Activated B cell treated with CpG ODN at 0.5 μM for 24 hours (primary cell): ENCODE data around the gene CHD6. TPM values are rescaled to one million over a fixed set of nuclear protein-coding genes. Genes with fewer than 3 reads are reported as not detected.

Experiments
- ATAC-seq: fragments of 200-7000 bp; cut with Tn5 transposase; one replicate; pipeline ENCODE4 v1.10.0; 2021; ENCODE audit warnings: low read depth, mild to moderate bottlenecking, moderate library complexity
- CTCF ChIA-PET: fragments of 350-600 bp; sonication (Branson Sonifier 250); formaldehyde crosslinking; loops from one replicate; lab custom pipeline; 2021; ENCODE audit warnings: antibody characterized with exemption; lab: Charles Lee
- POLR2A ChIA-PET: fragments of 350-600 bp; sonication (Branson Sonifier 250); formaldehyde crosslinking; loops from one replicate; lab custom pipeline; 2021; ENCODE audit warnings: antibody characterized with exemption; lab: Charles Lee
- DNase-seq: peaks from one replicate; pipeline ENCODE4 v3.0.0; 2022
- H3K27ac Mint-ChIP-seq: one replicate; pipeline ENCODE4 v1.8.0; 2020; ENCODE audit warnings: mixed read lengths
- H3K27me3 Mint-ChIP-seq: one replicate; pipeline ENCODE4 v1.8.0; 2021; ENCODE audit warnings: mixed read lengths
- H3K36me3 Mint-ChIP-seq: one replicate; pipeline ENCODE4 v1.8.0; 2021; ENCODE audit warnings: low read depth, mixed read lengths
- H3K4me1 Mint-ChIP-seq: one replicate; pipeline ENCODE4 v1.8.0; 2021; ENCODE audit warnings: mixed read lengths
- H3K4me3 Mint-ChIP-seq: one replicate; pipeline ENCODE4 v1.8.0; 2020; ENCODE audit warnings: mild to moderate bottlenecking, mixed read lengths
- H3K9me3 Mint-ChIP-seq: one replicate; pipeline ENCODE4 v1.8.0; 2020; ENCODE audit warnings: mixed read lengths
- intact Hi-C: fragments of 100-400 bp; cut with micrococcal nuclease; formaldehyde crosslinking; loops from one replicate; pipeline ENCODE4 v1.15.1; 2024
- total RNA-seq: library from RNA; stranded (reverse); gene quantifications from 2 replicates; pipeline ENCODE4 v1.2.3, GENCODE V29; 2022
- TF ChIP-seq, protein P1 (sequence below): fragments of 200-600 bp; IDR thresholded peaks from one replicate; pipeline ENCODE4 v1.8.0; 2022; ENCODE audit warnings: antibody characterized with exemption, mild to moderate bottlenecking

CHD6 gene
- total RNA-seq, 1 donor from 2014 or later, result 59.9 TPM

DNA sequence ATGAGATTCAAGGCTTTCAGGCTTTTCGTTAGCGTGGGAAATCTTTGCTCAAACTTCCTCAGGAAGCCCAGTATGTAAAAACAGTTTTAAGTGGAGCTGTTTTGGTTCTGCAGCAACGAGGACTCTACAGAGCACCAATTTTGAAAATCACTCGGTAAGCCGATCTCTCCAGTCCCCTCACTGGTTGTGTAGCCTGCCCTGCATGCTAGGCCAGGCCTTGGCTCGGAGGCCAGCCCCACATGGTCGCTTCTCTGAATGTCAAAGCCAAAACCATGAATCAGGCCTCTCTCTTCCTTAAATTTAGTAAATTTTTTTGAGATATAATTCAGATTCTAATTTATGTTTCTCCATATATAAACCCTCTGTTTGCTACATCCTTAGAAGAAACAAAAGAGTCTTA is 108.0 kb downstream of the CHD6 start:
- TF ChIP-seq, protein P1, sequence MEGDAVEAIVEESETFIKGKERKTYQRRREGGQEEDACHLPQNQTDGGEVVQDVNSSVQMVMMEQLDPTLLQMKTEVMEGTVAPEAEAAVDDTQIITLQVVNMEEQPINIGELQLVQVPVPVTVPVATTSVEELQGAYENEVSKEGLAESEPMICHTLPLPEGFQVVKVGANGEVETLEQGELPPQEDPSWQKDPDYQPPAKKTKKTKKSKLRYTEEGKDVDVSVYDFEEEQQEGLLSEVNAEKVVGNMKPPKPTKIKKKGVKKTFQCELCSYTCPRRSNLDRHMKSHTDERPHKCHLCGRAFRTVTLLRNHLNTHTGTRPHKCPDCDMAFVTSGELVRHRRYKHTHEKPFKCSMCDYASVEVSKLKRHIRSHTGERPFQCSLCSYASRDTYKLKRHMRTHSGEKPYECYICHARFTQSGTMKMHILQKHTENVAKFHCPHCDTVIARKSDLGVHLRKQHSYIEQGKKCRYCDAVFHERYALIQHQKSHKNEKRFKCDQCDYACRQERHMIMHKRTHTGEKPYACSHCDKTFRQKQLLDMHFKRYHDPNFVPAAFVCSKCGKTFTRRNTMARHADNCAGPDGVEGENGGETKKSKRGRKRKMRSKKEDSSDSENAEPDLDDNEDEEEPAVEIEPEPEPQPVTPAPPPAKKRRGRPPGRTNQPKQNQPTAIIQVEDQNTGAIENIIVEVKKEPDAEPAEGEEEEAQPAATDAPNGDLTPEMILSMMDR, result no peak
- ATAC-seq (no peak), DNase-seq (no peak)
- H3K27ac Mint-ChIP-seq, result no peak overlapping the region
- no peaks in the 10 kb centered on the region for H3K27me3 Mint-ChIP-seq
- ChIA-PET CTCF (no interaction called here), POLR2A (no interaction called here)
- no peak overlapping the region for H3K4me3 Mint-ChIP-seq
- intact Hi-C loops, result no loop called here
- H3K9me3 Mint-ChIP-seq, result peaks cover 8% of the 10 kb centered on the region
- peaks cover 81% of the 10 kb centered on the region for H3K36me3 Mint-ChIP-seq
- H3K4me1 Mint-ChIP-seq, result no peaks in the 10 kb centered on the region

DNA sequence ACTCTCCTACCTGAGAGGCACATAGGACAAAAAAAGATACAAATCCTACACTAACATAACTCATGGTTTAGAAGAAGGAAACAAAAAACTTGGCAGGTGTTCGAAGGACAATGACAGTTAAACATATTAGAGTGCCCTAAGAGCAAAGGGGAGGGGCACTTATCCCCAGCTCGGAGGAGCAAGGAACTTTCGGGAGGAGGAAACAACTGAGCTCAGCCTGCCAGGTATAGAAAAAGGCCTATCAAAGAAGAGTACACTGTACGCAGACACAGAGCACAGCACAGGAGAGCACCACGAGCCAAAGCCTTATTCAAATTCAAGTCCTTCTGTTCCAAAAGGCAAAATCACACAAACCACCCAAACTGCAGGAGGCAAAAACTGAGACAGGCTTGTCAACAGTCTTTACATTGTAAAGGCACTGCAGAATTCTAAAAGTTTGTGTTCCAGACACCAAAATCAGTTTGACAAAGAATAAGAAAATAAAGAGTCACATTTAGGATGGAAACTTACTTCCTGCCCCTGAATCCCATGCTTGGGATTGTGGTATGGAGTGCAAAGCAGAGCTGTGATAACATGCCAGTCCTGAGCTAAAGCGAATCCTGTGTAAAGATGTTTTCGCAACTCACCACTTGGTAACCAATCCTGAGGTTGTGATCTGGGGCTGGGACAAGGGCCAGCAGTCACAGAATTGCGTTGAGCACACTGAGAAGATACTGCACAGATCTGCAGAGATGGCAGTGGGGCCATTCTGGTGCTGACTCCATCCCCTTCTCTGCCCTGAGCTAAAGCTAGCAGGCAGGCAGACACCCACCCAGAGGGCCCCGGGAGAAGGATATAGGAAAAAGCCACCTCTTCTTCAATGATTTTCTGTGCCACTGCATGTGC is 108.6 kb downstream of the CHD6 start:
- ATAC-seq (no peak), DNase-seq (no peak)
- Mint-ChIP-seq H3K27me3 (no peaks in the 10 kb centered on the region), H3K27ac (no peak overlapping the region), H3K9me3 (peaks cover 8% of the 10 kb centered on the region), H3K4me1 (no peaks in the 10 kb centered on the region), H3K4me3 (no peak overlapping the region), H3K36me3 (peaks cover 81% of the 10 kb centered on the region)
- CTCF ChIA-PET, result no interaction called here
- intact Hi-C loops, result no loop called here
- TF ChIP-seq, protein P1, result no peak
- POLR2A ChIA-PET, result no interaction called here

DNA sequence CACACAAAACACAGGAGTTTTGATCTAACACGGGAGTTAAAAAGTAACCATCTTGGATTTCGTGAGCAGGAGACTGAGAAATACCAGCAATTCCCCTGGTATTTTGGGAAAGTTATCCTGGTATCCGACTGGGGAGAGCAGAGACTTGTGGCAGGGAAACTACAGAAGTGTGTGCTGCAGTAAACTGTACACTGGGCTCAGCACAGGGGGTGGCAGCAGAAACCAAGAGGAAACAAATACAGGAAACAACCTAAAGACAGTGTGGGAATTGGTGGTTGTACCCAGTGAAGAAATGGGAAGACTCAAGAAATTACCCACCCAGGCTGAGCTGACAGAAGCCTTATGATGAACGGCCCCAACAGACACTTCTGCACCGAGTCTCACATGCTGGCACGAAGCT is 109.8 kb downstream of the CHD6 start:
- intact Hi-C loops, result no loop called here
- TF ChIP-seq, protein P1, result no peak
- H3K27ac Mint-ChIP-seq, result no peak overlapping the region
- POLR2A ChIA-PET, result no interaction called here
- ATAC-seq, result no peak
- CTCF ChIA-PET, result no interaction called here
- no peak for DNase-seq
- peaks cover 8% of the 10 kb centered on the region for H3K9me3 Mint-ChIP-seq
- peaks cover 75% of the 10 kb centered on the region for H3K36me3 Mint-ChIP-seq
- no peaks in the 10 kb centered on the region for H3K27me3 Mint-ChIP-seq
- H3K4me1 Mint-ChIP-seq, result no peaks in the 10 kb centered on the region
- no peak overlapping the region for H3K4me3 Mint-ChIP-seq

DNA sequence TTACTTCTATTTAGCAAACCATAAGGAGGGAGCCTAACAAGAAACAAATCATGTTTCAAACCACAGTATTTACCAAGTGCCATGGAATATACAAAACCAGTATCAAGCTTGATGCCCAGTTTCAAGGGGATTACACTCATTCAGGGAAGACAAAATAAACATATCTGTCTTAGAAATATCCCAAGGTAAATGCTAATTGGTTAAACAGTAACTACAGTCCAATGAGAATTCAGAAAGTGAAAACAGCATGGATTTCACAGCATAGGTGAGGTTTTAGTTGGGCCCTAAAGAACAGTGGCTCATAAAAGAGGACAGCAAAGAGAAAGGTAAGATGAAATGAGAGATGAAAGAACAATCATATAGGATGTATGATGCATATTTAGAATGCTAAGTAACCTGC is 110.3 kb downstream of the CHD6 start:
- intact Hi-C loops, result no loop called here
- Mint-ChIP-seq H3K36me3 (peaks cover 70% of the 10 kb centered on the region), H3K9me3 (peaks cover 8% of the 10 kb centered on the region), H3K4me3 (no peak overlapping the region), H3K27ac (no peak overlapping the region), H3K27me3 (no peaks in the 10 kb centered on the region), H3K4me1 (no peaks in the 10 kb centered on the region)
- TF ChIP-seq, protein P1, result no peak
- no peak for DNase-seq
- no peak for ATAC-seq
- ChIA-PET POLR2A (no interaction called here), CTCF (no interaction called here)

DNA sequence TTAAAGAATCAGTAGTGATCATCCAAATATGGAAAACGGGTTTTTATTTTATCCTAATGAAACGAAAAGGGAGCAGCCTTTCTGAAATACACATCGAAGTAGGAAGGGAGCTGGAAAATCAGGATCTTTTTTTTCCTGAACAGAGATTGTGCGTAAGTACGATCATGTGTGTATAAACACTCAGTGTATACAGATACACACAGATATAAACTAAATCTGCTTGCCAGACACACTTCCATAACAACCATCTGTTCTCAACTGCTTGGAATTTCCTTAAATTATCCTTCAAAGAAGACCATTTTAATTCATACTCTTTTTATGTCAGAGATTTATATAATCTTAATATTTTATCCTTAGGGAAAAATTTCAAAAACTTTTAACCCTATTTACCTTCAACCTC is 110.7 kb downstream of the CHD6 start:
- TF ChIP-seq, protein P1, result no peak
- no peak overlapping the region for H3K27ac Mint-ChIP-seq
- intact Hi-C loops, result no loop called here
- no peak overlapping the region for H3K4me3 Mint-ChIP-seq
- ChIA-PET POLR2A (no interaction called here), CTCF (no interaction called here)
- H3K36me3 Mint-ChIP-seq, result peaks cover 66% of the 10 kb centered on the region
- H3K27me3 Mint-ChIP-seq, result no peaks in the 10 kb centered on the region
- H3K4me1 Mint-ChIP-seq, result no peaks in the 10 kb centered on the region
- DNase-seq, result no peak
- peaks cover 8% of the 10 kb centered on the region for H3K9me3 Mint-ChIP-seq
- ATAC-seq, result no peak
